GM12892 (cell line): ENCODE data around the gene NRTN.

Source experiments
- POLR2A ChIP-seq: IDR thresholded peaks from 2 replicates; pipeline ENCODE4 v1.6.1; 2011; ENCODE audit warnings: low read depth, low read length, control low read depth
- POLR2AphosphoS5 ChIP-seq: IDR thresholded peaks from 2 replicates; pipeline ENCODE4 v1.6.1; 2011; ENCODE audit warnings: low read depth, low read length, control low read depth

- no peak for TF ChIP-seq POLR2AphosphoS5
- no peak for TF ChIP-seq POLR2A
Measured at GRCh38 chr19:5762608-5763217, 42.2 kb upstream of the NRTN start.
